HepG2 (cell line): ENCODE results near the gene RASSF7. TPM values are rescaled to one million over a fixed set of nuclear protein-coding genes. Genes with fewer than 3 reads are reported as not detected.
A peak's percentile ranks its signal among the peaks of the same experiment; 100 is the strongest.

ENCODE experiments used
- BCL6 ChIP-seq: IDR thresholded peaks from 2 replicates; pipeline ENCODE4 v1.6.1; 2016; ENCODE audit warnings: missing genetic modification reagents, missing compliant biosample characterization
- BHLHE40 ChIP-seq: IDR thresholded peaks from 2 replicates; pipeline ENCODE4 v1.6.1; 2011; ENCODE audit warnings: low read length, improper control_type of control experiment
- CBFB ChIP-seq: sonication (generic); formaldehyde crosslinking; IDR thresholded peaks from 2 replicates; pipeline ENCODE4 v1.4.0; 2020; ENCODE audit warnings: missing genetic modification reagents
- CENPT ChIP-seq: sonication (generic); formaldehyde crosslinking; IDR thresholded peaks from 2 replicates; pipeline ENCODE4 v1.8.0; 2022; ENCODE audit warnings: low read depth, mild to moderate bottlenecking, moderate library complexity, missing genetic modification reagents
- CREM ChIP-seq, 2 experiments: sonication (generic) in 1 of 2; formaldehyde crosslinking in 1 of 2; IDR thresholded peaks; 2 replicates each; pipeline versions ENCODE4 v1.4.0 to v1.6.1; 2016 to 2020; ENCODE audit warnings: antibody characterized with exemption in 1 of 2, mild to moderate bottlenecking in 1 of 2, missing genetic modification reagents in 1 of 2
- EP300 ChIP-seq, 3 experiments: sonication (generic) in 1 of 3; formaldehyde crosslinking in 1 of 3; IDR thresholded peaks; 2 replicates each; pipeline versions ENCODE4 v1.5.1 to v1.6.1; 2011 to 2020; ENCODE audit warnings: low read depth in 2 of 3, low read length in 2 of 3, borderline replicate concordance in 1 of 3, improper control_type of control experiment in 1 of 3, mild to moderate bottlenecking in 1 of 3, missing genetic modification reagents in 1 of 3, moderate library complexity in 1 of 3
- FIP1L1 ChIP-seq: fragments of 200-400 bp; formaldehyde crosslinking; IDR thresholded peaks from 2 replicates; pipeline ENCODE4 v1.6.1; 2018; ENCODE audit warnings: low read depth, mild to moderate bottlenecking, low read length, moderate library complexity, borderline replicate concordance; ENCODE audit not compliant: insufficient read depth
- HBP1 ChIP-seq: IDR thresholded peaks from 2 replicates; pipeline ENCODE4 v1.6.1; 2016; ENCODE audit warnings: low read depth, control low read depth
- HNF1B ChIP-seq: sonication (generic); formaldehyde crosslinking; IDR thresholded peaks from 2 replicates; pipeline ENCODE4 v1.5.1; 2020; ENCODE audit warnings: mild to moderate bottlenecking, moderate library complexity, missing genetic modification reagents
- HOXA5 ChIP-seq: sonication (generic); formaldehyde crosslinking; IDR thresholded peaks from 2 replicates; pipeline ENCODE4 v1.4.0; 2020; ENCODE audit warnings: missing genetic modification reagents
- KLF11 ChIP-seq: IDR thresholded peaks from 2 replicates; pipeline ENCODE4 v1.6.1; 2016; ENCODE audit warnings: missing compliant biosample characterization
- KLF12 ChIP-seq: sonication (generic); formaldehyde crosslinking; IDR thresholded peaks from 2 replicates; pipeline ENCODE4 v1.4.0; 2020; ENCODE audit warnings: missing genetic modification reagents, borderline replicate concordance
- MED8 ChIP-seq: sonication (generic); formaldehyde crosslinking; IDR thresholded peaks from 2 replicates; pipeline ENCODE4 v1.8.1; 2023; ENCODE audit warnings: mild to moderate bottlenecking, missing genetic modification reagents; ENCODE audit not compliant: insufficient replicate concordance
- NR3C1 ChIP-seq: sonication (generic); formaldehyde crosslinking; IDR thresholded peaks from 2 replicates; pipeline ENCODE4 v1.4.0; 2020; ENCODE audit warnings: missing genetic modification reagents
- RBFOX2 ChIP-seq: fragments of 200-400 bp; formaldehyde crosslinking; IDR thresholded peaks from 2 replicates; pipeline ENCODE4 v1.6.1; 2017; ENCODE audit warnings: low read depth, mild to moderate bottlenecking, low read length
- SIN3B ChIP-seq: fragments of 150-350 bp; IDR thresholded peaks from 2 replicates; pipeline ENCODE4 v1.6.1; 2014; ENCODE audit warnings: low read length
- SNAI1 ChIP-seq: sonication (generic); formaldehyde crosslinking; IDR thresholded peaks from 2 replicates; pipeline ENCODE4 v1.5.0; 2020; ENCODE audit warnings: mild to moderate bottlenecking, missing genetic modification reagents, borderline replicate concordance
- TFDP2 ChIP-seq: sonication (generic); formaldehyde crosslinking; IDR thresholded peaks from 2 replicates; pipeline ENCODE4 v1.4.0; 2020; ENCODE audit warnings: missing genetic modification reagents
- ZBTB39 ChIP-seq: sonication (generic); formaldehyde crosslinking; IDR thresholded peaks from 2 replicates; pipeline ENCODE4 v1.5.0; 2020; ENCODE audit warnings: missing genetic modification reagents
- ZFP1 ChIP-seq: IDR thresholded peaks from 2 replicates; pipeline ENCODE4 v1.6.1; 2016
- ZNF160 ChIP-seq: sonication (generic); formaldehyde crosslinking; IDR thresholded peaks from 2 replicates; pipeline ENCODE4 v1.8.0; 2022; ENCODE audit warnings: mild to moderate bottlenecking, inconsistent platforms, missing genetic modification reagents
- ZNF235 ChIP-seq: sonication (generic); formaldehyde crosslinking; IDR thresholded peaks from 2 replicates; pipeline ENCODE4 v1.8.1; 2023; ENCODE audit warnings: mild to moderate bottlenecking, missing genetic modification reagents, borderline replicate concordance
- ZNF274 ChIP-seq: sonication (generic); formaldehyde crosslinking; IDR thresholded peaks from 2 replicates; pipeline ENCODE4 v1.5.1; 2020; ENCODE audit warnings: mild to moderate bottlenecking, missing genetic modification reagents
- polyA plus RNA-seq, 8 experiments: library from polyadenylated mRNA; depleted of rRNA in 3 of 8; stranded (reverse) in 7 of 8; unstranded in 1 of 8; fragments of >200 nt; fragmentation: Illumina TruSeq in 4 of 8; extraction: Trizol in 4 of 8; gene quantifications; 2 replicates each; pipeline versions ENCODE4 v1.2.1 to v1.2.3, GENCODE V29; 2011 to 2016; ENCODE audit warnings: low read depth in 4 of 8, missing spikeins in 1 of 8, mixed read lengths in 1 of 8; ENCODE audit not compliant: insufficient read depth in 1 of 8
- total RNA-seq, 5 experiments: library from RNA; depleted of rRNA; stranded (reverse); fragments of >200 nt; fragmentation: Illumina TruSeq; extraction: Trizol; gene quantifications; 2 replicates each; pipeline ENCODE4 v1.2.3, GENCODE V29; 2016; ENCODE audit warnings: low read depth in 1 of 5

The RASSF7 gene
- total and polyA plus RNA-seq, 2 of the 13 experiments (the other 11 are each of a cell fraction or from before 2014, with no cell fraction given), result 20.2 to 28.6 TPM

- 0 out of 2 replicates have a peak, but pooled peaks have one; percentile 60 for TF ChIP-seq ZNF160 (CRISPR knock-in tag)
- TF ChIP-seq KLF12 (CRISPR knock-in tag), result 0 out of 2 replicates have a peak, but pooled peaks have one; percentile 35
- TF ChIP-seq FIP1L1, result no peak
- TF ChIP-seq RBFOX2, result peak; percentile 94
- TF ChIP-seq SIN3B, result no peak
- peak; percentile 6; the same call in 1 of the 2 replicates for TF ChIP-seq BCL6 (CRISPR knock-in tag)
- peak; percentile 45; the same call in 1 of the 2 replicates for TF ChIP-seq HBP1 (CRISPR knock-in tag)
- no peak for TF ChIP-seq MED8 (CRISPR knock-in tag)
- TF ChIP-seq CBFB (CRISPR knock-in tag), result 0 out of 2 replicates have a peak, but pooled peaks have one; percentile 60
- TF ChIP-seq ZFP1 (CRISPR knock-in tag), result no peak
- no peak for TF ChIP-seq HNF1B (CRISPR knock-in tag)
- no peak for TF ChIP-seq CENPT (CRISPR knock-in tag)
- TF ChIP-seq EP300 (IDR thresholded peaks at IDR 0.05; ENCODE audit: low read depth in 2 of 2, low read length in 2 of 2), result 0 out of 4 replicates have a peak, but pooled peaks of 1 of the 2 experiments have one; percentile 19
- TF ChIP-seq EP300 (CRISPR knock-in tag; IDR thresholded peaks at IDR 0.05; ENCODE audit: borderline replicate concordance), result peak; percentile 39; the same call in 1 of the 2 replicates
- peak; percentile 43; the same call in 1 of the 2 replicates for TF ChIP-seq CREM (IDR thresholded peaks at IDR 0.05)
- no peak for TF ChIP-seq CREM (CRISPR knock-in tag; IDR thresholded peaks at IDR 0.05)
- TF ChIP-seq NR3C1 (CRISPR knock-in tag), result no peak
- TF ChIP-seq KLF11 (CRISPR knock-in tag), result peak; percentile 69; the same call in 1 of the 2 replicates
- TF ChIP-seq ZNF274 (CRISPR knock-in tag), result peak; percentile 14; the same call in 1 of the 2 replicates
- TF ChIP-seq ZNF235 (CRISPR knock-in tag), result no peak
- TF ChIP-seq SNAI1 (CRISPR knock-in tag), result no peak
- TF ChIP-seq ZBTB39, result no peak
- peak; percentile 96 for TF ChIP-seq BHLHE40
- peak; percentile 42; the same call in 1 of the 2 replicates for TF ChIP-seq HOXA5 (CRISPR knock-in tag)
- peak; percentile 81 for TF ChIP-seq TFDP2 (CRISPR knock-in tag)
Observed at GRCh38 chr11:575996-576768, 15.4 kb downstream of the RASSF7 start, which contains the start of gene PHRF1 (continued).
